Stimulated activated CD8-positive, alpha-beta memory T cell treated with anti-CD3 and anti-CD28 coated beads, Interleukin-12 subunit alpha, Interleukin-12 subunit beta, amount 100 ng/mL, for 24 hours (primary cell): Measurements from ENCODE around the gene ARPC3.
"Not testable (repeated sequence)": the region's sequence is repeated elsewhere in the genome, so short reads cannot be mapped to it uniquely, and the experiment has no call there.

Experiments used
- DNase-seq: peaks from one replicate; pipeline ENCODE4 v3.0.0-alpha.2; 2020; ENCODE audit errors: extremely low read depth

The ARPC3 gene

DNA sequence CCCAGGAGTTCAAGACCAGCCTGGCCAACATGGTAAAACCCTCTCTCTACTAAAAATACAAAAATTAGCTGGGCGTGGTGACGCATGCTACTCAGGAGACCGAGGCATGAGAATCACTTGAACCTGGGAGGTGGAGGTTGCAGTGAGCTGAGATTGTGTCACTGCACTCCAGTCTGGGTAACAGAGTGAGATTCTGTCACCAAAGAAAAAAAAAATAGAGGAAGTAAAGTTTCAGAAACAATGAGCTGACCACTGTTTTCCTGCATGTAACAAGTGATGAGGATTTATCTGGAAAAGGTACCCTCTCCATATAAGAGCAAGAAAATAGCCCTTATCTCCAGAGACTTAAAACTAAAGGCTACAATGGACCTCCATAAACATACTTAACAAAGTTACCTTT lies 33.0 kb downstream of the ARPC3 start:
- not testable (repeated sequence) for DNase-seq

DNA sequence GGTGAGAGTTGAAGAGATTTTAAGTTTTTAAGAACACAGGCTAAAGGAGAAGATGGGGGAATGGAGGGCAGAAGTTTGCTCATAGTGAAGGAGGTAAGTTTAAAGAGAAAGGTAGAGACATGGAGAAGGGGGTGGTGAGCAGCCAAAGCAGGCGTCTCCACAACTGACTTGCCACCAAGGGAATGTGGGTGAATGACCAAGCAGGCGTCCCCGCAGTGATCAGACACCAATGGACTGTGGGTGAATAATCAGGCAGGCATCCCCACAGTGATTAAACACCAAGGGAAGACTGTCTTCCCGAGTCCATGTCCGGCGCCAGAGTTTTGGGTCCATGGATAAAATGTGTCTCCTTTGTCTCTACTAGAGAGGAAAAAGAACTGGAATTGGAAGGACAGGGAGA lies 40.1 kb downstream of the ARPC3 start:
- not testable (repeated sequence) for DNase-seq

- DNase-seq: not testable (repeated sequence)
Observed at GRCh38 chr12:110405126-110405662, 44.9 kb downstream of the ARPC3 start.

GRCh38 chr12:110403976-110404682 lies 46.0 kb downstream of the ARPC3 start:
- DNase-seq: peak; percentile 43

- peak; percentile 61 for DNase-seq
Observed at GRCh38 chr12:110403146-110403975, 46.8 kb downstream of the ARPC3 start, which contains the start of gene ANAPC7. ANAPC7 (minus strand) TSS chr12:110403708; CDS start chr12:110403627, 81 bp downstream.
